Measurements from ENCODE around the gene ENSA. TPM values are rescaled to one million over a fixed set of nuclear protein-coding genes. Genes with fewer than 3 reads are reported as not detected.
"Not testable (repeated sequence)": the region's sequence is repeated elsewhere in the genome, so short reads cannot be mapped to it uniquely, and the experiment has no call there.

ENSA gene
- total RNA-seq, 1 experiment from 2014 or later: 212 TPM

DNA sequence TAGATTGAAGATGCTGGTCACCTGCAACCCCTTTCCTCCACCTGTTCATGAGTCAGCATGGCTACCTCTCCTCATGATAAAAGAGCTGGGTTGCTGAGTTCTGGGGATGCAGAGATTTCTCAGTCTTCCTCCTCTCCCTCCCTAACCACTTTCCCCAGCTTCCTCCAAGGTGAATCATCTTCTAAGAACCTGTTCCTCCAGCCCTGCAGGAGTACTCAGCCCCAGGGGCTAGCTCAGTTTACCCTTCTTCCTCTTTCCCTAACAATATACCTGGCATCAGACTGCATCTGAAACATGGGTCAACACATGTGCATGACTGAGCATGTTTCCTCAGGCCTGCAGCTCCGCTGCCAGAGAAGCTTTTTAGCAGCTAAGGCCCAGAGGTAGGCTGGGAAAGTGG, 5.3 kb downstream of the ENSA start:
- H3K9ac ChIP-seq (ENCODE audit: extremely low read depth, insufficient read length, low read length); H4K8ac ChIP-seq (replicated peaks; ENCODE audit: insufficient read length, low read depth, low read length); H3K4ac ChIP-seq (ENCODE audit: low read depth, low read length); H3K18ac ChIP-seq (ENCODE audit: insufficient read length, low read depth, low read length); H2AK5ac ChIP-seq (ENCODE audit: insufficient read length, low read length); H2BK20ac ChIP-seq (ENCODE audit: low read depth, low read length, poor library complexity, severe bottlenecking); H3K79me1 ChIP-seq (ENCODE audit: insufficient read depth, low read depth, low read length, poor library complexity, severe bottlenecking); H3K4me1 ChIP-seq (ENCODE audit: insufficient read depth, low read length); H4K20me1 ChIP-seq (ENCODE audit: control insufficient read depth, insufficient read depth, insufficient read length); H3K27ac ChIP-seq (ENCODE audit: insufficient read length, low read depth, low read length); H3K9me3 ChIP-seq (ENCODE audit: control insufficient read depth, low read depth, low read length); H2BK12ac ChIP-seq (ENCODE audit: insufficient read length, low read depth, low read length); H3K27me3 ChIP-seq (ENCODE audit: insufficient read depth, low read length); H3K9me3 Mint-ChIP-seq; H3K4me2 ChIP-seq (ENCODE audit: insufficient read depth, insufficient read length, low read length); H3K23ac ChIP-seq (ENCODE audit: insufficient read length, low read depth, low read length); DNase-seq; H4K5ac ChIP-seq (ENCODE audit: insufficient read length, low read depth, low read length); H4K91ac ChIP-seq (ENCODE audit: insufficient read length, low read depth, low read length); H2BK5ac ChIP-seq (ENCODE audit: insufficient read length, low read length); H3T11ph ChIP-seq (ENCODE audit: low read length); H2BK15ac ChIP-seq (ENCODE audit: low read depth, low read length); H3K27me3 Mint-ChIP-seq (ENCODE audit: low read depth); H3K14ac ChIP-seq (ENCODE audit: insufficient read depth, low read length); H2BK120ac ChIP-seq (ENCODE audit: low read depth, low read length, poor library complexity, severe bottlenecking); H3K4me3 Mint-ChIP-seq; H3K23me2 ChIP-seq (ENCODE audit: insufficient read length, low read depth, low read length, poor library complexity, severe bottlenecking); H3K56ac ChIP-seq (ENCODE audit: insufficient read length, low read depth, low read length); H2AFZ ChIP-seq (ENCODE audit: low read length): not testable (repeated sequence)
- H3K36me3 Mint-ChIP-seq (ENCODE audit: insufficient read depth in 1 of 3, low read depth in 3 of 3): peaks cover 60 to 92% (median 79%) of the 10 kb centered on the region in 3 experiments
- H3K4me1 Mint-ChIP-seq: peaks cover 12 to 22% of the 10 kb centered on the region in 2 experiments
- peaks cover 10% of the 10 kb centered on the region; the same call in 1 of the 2 replicates for H3K79me2 ChIP-seq (ENCODE audit: insufficient read depth, low read length)
- WGBS (ENCODE audit: extremely low coverage, insufficient read length, low lambda C conversion rate): no CpG with 5 or more reads among the region's 1 CpG
- peak overlapping the region in 2 of 3 experiments; percentile 21 to 53; a peak in 4 of 7 replicates for H3K27ac Mint-ChIP-seq
